Right lobe of liver (tissue), 6 donors: ENCODE results near the gene CASZ1. TPM values are rescaled to one million over a fixed set of nuclear protein-coding genes. Genes with fewer than 3 reads are reported as not detected.

ENCODE experiments used
- ATAC-seq, 4 donors: fragments of 200-7000 bp; cut with Tn5 transposase; one replicate each; pipeline ENCODE4 v1.9.1; 2020; ENCODE audit warnings: mild to moderate bottlenecking in 4 of 4, moderate library complexity in 4 of 4
- DNase-seq, 3 donors: peaks; one replicate each; pipeline ENCODE4 v3.0.0-alpha.2; 2020
- H3K27ac ChIP-seq, 3 donors: fragments of 200-600 bp; one replicate each; pipeline ENCODE4 v1.8.0; 2022
- H3K27me3 ChIP-seq, 2 donors: fragments of 200-600 bp; one replicate each; pipeline ENCODE4 v1.8.0; 2022
- H3K36me3 ChIP-seq, 4 donors: fragments of 200-600 bp; sonication (generic) in 1 of 4; one replicate each; pipeline versions ENCODE4 v1.5.1 to v1.8.0; 2017 to 2022; ENCODE audit warnings: control low read depth in 1 of 4
- H3K4me1 ChIP-seq, 4 donors: fragments of 200-600 bp; sonication (generic) in 1 of 4; one replicate each; pipeline versions ENCODE4 v1.5.1 to v1.8.0; 2017 to 2022; ENCODE audit warnings: control low read depth in 1 of 4
- H3K4me3 ChIP-seq, 3 donors: fragments of 200-600 bp; one replicate each; pipeline ENCODE4 v1.8.0; 2022
- H3K9me3 ChIP-seq, 4 donors: fragments of 200-600 bp; sonication (generic) in 1 of 4; one replicate each; pipeline versions ENCODE4 v1.5.1 to v1.8.0; 2017 to 2022; ENCODE audit warnings: control low read depth in 1 of 4
- CTCF ChIP-seq, 4 donors: fragments of 200-600 bp in 3 of 4; fragments of 450-650 bp in 1 of 4; IDR thresholded peaks; one replicate each; pipeline versions ENCODE4 v1.5.1 to v1.8.0; 2016 to 2022; ENCODE audit warnings: antibody characterized with exemption in 4 of 4, mild to moderate bottlenecking in 2 of 4
- POLR2A ChIP-seq: fragments of 450-650 bp; IDR thresholded peaks from one replicate; pipeline ENCODE4 v1.6.1; 2017; ENCODE audit warnings: antibody characterized with exemption, mild to moderate bottlenecking
- WGBS: methylation state at CpG from one replicate; pipeline ENCODE4 v1.1.6; 2018; ENCODE audit warnings: low coverage, low lambda C conversion rate; ENCODE audit not compliant: insufficient coverage; ENCODE audit errors: missing lambda C conversion rate; 5-methylcytosine and 5-hydroxymethylcytosine counted together
- intact Hi-C, 2 donors: fragments of 100-400 bp; cut with DNase I; formaldehyde crosslinking; loops; one replicate each; pipeline versions ENCODE4 v1.11.2 to v1.14.1; 2022
- total RNA-seq, 6 experiments: library from RNA; depleted of rRNA in 2 of 6; stranded (reverse); fragments of >200 nt in 2 of 6; fragmentation: NEBNext Ultra II Directional in 3 of 6; extraction: Animal tissue kit (Norgen Biotek cat#: 25700) in 3 of 6; gene quantifications; one replicate each; pipeline versions ENCODE4 v1.1.0 to v1.2.4, GENCODE V29; 2016 to 2023
- donor health status: DM: no; HTN: yes; CAD: no.
- donor health status: DM: no; HTN: no; CAD: no.
- donor health status: DM: no; HTN: no; CAD: no.
- donor health status: DM: no; HTN: yes; CAD: no.
- donor health status: DM: no; HTN: yes; CAD: no.

CASZ1 gene
- total RNA-seq, 6 experiments from 2014 or later = 3.1 to 10.1 (median 5.3) TPM

DNA sequence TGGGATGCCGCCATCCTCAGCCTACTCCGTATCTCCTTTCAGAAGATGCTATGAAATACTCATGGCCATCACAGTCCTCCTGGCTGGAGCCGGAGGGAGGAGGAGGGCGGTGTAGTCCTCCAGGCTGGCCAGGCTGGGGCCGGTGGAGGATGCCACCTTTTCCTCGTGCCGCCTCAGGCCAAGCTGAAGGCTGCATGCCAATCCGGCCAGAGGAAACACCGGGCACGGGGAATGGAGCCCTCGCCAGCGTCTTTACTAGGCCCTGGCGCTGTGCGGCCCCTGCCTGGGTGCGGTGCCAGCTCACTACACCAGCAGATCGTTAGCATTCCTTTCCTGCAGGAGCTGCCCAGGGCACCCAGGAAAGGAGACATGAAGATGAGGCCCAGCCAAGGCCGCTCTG lies 70.1 kb downstream of the CASZ1 start:
- Histone ChIP-seq H3K4me3 (no peak overlapping the region), H3K9me3 (no peaks in the 10 kb centered on the region), H3K27ac (no peak overlapping the region), H3K4me1 (peaks cover 0 to 19% (median 6%) of the 10 kb centered on the region in 4 donors), H3K36me3 (no peaks in the 10 kb centered on the region), H3K27me3 (no peaks in the 10 kb centered on the region)
- ATAC-seq (peak in 1 of 4 donors; percentile 18), DNase-seq (peak in 1 of 3 donors; percentile 61)
- TF ChIP-seq CTCF (IDR thresholded peaks at IDR 0.05) (no peak), POLR2A (no peak)
- 100% methylated on average over 1 of the region's 17 CpGs for WGBS
- intact Hi-C loops = no loop called here

DNA sequence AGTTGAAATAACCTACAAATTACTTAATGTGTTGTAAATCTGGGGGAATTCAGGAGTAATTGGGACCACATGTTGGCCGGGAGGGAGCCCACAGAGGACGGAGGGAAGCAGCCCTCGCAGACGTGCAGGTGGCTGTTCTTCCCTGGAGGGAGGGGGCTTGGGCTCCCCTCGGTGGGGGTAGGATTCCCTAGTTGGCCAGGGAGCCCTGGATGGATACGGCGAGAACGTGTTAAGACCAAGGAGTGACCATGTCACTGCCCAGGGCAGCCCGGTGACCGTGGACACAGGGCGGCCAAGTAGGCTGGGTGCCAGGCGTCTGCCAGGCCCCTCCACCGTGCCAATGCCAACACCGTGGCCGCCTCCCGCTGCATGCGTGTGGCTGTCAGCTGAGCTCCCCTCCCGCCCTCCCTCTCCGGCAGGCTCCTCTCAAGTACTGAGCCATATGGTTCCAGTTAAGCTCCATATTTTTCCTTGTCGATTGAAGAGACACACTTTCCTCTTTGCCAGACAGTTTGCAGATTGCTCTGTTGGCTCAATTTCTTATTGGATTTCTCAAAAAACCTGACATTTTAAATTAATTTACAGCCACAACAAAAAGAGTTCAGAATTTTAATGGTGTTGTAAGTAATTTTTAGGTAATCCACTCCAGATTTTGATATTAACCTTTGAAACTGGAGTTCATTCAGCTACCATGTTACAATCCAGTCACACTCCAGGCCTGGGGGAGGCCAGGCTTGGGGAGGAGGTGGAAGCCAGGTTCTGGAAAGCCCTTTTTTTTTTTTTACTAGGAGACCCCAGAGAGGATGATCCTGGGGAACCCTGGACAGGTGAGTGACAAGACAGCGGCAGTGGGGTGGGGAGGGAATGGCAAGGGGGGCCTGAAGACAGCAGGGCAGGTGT lies 71.2 kb downstream of the CASZ1 start:
- peak; percentile 79 to 92 (median 86) for ATAC-seq
- WGBS = 67% methylated on average over 9 of the region's 21 CpGs
- Histone ChIP-seq H3K4me1 (peaks cover 0 to 19% (median 6%) of the 10 kb centered on the region in 4 donors), H3K36me3 (no peaks in the 10 kb centered on the region), H3K27me3 (no peaks in the 10 kb centered on the region), H3K27ac (no peak overlapping the region), H3K4me3 (no peak overlapping the region), H3K9me3 (no peaks in the 10 kb centered on the region)
- TF ChIP-seq POLR2A (no peak), CTCF (IDR thresholded peaks at IDR 0.05) (no peak)
- intact Hi-C loops = no loop called here
- peak; percentile 75 to 90 (median 86) for DNase-seq

- 84% methylated on average over 3 of the region's 4 CpGs for WGBS
- H3K9me3 ChIP-seq = no peaks in the 10 kb centered on the region
- TF ChIP-seq CTCF (IDR thresholded peaks at IDR 0.05) (no peak), POLR2A (no peak)
- H3K27ac ChIP-seq = no peak overlapping the region
- DNase-seq = no peak
- ATAC-seq = no peak
- H3K4me1 ChIP-seq = peaks cover 0 to 19% (median 6%) of the 10 kb centered on the region in 4 donors
- H3K4me3 ChIP-seq = no peak overlapping the region
- no peaks in the 10 kb centered on the region for H3K27me3 ChIP-seq
- intact Hi-C loops = no loop called here
- H3K36me3 ChIP-seq = no peaks in the 10 kb centered on the region
These were observed 71.9 kb downstream of the CASZ1 start for GRCh38 chr1:10724511-10724910.

DNA sequence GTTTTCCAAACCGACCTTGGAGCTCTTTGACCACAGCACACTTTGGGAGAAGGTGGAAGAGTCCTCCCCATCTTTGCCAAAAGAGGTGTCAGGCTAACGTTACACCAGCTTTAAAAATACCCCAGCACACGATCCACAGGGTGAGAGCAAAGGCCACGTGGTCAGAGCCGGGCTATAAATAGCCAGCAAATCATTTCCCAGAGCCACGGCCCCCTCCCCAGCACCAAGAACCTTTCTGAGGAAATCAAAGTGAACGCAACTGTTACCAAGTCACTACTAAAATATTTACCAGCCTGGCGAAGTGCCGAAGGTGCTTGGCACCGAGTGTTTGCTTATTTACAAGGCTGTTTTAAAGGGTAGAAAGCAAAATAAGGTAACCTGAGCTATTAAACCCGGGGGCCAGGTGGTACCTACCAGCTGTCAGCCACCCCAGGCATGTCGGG lies 72.4 kb downstream of the CASZ1 start:
- H3K9me3 ChIP-seq = no peaks in the 10 kb centered on the region
- H3K27ac ChIP-seq = no peak overlapping the region
- TF ChIP-seq CTCF (IDR thresholded peaks at IDR 0.05) = no peak
- no peak for TF ChIP-seq POLR2A
- no peak for DNase-seq
- 8% methylated on average over 10 of the region's 12 CpGs for WGBS
- no peak overlapping the region for H3K4me3 ChIP-seq
- H3K36me3 ChIP-seq = no peaks in the 10 kb centered on the region
- no peaks in the 10 kb centered on the region for H3K27me3 ChIP-seq
- H3K4me1 ChIP-seq = peaks cover 0 to 19% (median 6%) of the 10 kb centered on the region in 4 donors
- intact Hi-C loops = no loop called here
- ATAC-seq = peak in 3 of 4 donors; percentile 11 to 28 (median 24)
